Mucosa of stomach (tissue), 1 donor: ENCODE results near the gene CELA2B.

Source experiments
- H3K27me3 ChIP-seq: one replicate; pipeline ENCODE4 v1.7.0; 2013; ENCODE audit warnings: mild to moderate bottlenecking, low read length; ENCODE audit not compliant: control insufficient read depth, insufficient read depth
- H3K36me3 ChIP-seq: one replicate; pipeline ENCODE4 v1.7.0; 2013; ENCODE audit warnings: low read length; ENCODE audit not compliant: control insufficient read depth, insufficient read depth
- H3K4me1 ChIP-seq: one replicate; pipeline ENCODE4 v1.7.0; 2013; ENCODE audit warnings: mild to moderate bottlenecking, low read length; ENCODE audit not compliant: control insufficient read depth, insufficient read depth
- H3K4me3 ChIP-seq: one replicate; pipeline ENCODE4 v1.7.0; 2013; ENCODE audit warnings: low read length
- H3K9ac ChIP-seq: one replicate; pipeline ENCODE4 v1.7.0; 2013; ENCODE audit warnings: mild to moderate bottlenecking, low read length, moderate library complexity
- H3K9me3 ChIP-seq: one replicate; pipeline ENCODE4 v1.7.0; 2013; ENCODE audit warnings: mild to moderate bottlenecking, low read length, moderate library complexity; ENCODE audit not compliant: control insufficient read depth
- donor health status: Pancreatic carcinoma.

CELA2B gene

DNA sequence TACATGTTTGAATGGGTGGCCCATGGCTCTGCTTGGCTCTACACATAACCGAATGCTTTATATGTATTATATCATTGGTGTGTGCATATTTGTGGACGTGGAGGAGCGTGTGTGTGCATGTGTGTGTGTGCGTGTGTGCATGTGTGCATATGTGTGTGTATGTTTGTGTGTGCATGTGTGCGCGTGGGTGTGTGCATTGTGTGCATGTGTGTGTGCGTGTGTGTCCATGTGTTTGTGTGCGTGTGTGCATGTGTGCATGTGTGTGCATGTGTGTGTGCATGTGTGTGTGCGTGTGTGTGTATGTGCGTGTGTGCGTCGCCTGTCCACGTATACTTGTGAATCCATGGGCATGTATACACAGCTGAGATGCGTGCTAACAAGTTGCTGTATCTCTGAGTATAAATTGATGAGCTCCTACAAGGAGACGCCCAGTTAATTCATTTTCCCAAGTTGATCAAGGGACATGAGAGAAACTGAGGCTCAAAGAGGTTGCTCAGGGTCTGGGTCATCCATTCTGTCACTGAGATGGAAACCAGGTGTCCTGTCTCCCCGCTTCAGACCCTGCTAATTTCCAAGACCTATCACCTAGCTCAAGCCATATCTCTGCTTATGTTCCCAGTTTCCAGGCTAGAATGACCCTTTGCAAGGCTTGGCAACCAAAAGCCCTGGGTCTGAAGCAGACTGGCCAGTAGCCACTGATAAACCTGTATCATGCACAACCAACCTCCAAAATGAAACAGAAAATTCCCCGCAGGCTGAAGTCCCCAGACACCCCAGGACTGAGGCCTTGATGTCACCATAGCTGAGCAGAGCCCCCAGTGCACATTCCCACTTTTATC, 40.4 kb upstream of the CELA2B start:
- Histone ChIP-seq H3K36me3 (peaks cover 7% of the 10 kb centered on the region), H3K9ac (no peak overlapping the region), H3K4me3 (no peak overlapping the region), H3K27me3 (no peaks in the 10 kb centered on the region), H3K9me3 (no peaks in the 10 kb centered on the region), H3K4me1 (peaks cover 28% of the 10 kb centered on the region)

DNA sequence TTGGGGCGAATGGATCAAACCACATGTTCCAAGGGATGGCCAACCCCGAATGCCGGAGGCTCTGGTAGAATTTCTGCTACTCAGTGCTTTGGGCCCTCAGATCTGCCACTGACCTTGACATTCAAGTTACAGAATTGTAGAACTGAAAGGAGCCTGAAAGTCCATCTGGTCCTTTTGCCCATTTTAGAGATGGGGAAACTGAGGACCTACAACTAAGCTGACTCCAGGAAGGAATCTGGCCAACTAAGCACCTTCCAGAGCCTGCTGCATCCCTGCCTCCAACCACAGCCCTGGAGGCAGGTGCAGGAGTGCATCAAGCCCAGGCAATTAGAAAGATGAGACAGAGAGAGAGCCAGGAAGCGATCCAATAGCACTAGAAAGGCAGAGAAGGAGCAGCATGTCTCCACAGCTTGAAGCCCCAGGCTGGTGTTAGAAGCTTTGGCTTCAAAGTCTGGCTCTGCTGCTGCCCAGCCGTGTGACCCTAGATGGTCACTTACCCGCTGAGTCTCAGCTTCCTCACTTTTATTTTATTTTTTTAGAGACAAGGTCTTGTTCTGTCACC, 38.9 kb upstream of the CELA2B start:
- no peaks in the 10 kb centered on the region for H3K36me3 ChIP-seq
- H3K27me3 ChIP-seq, result no peaks in the 10 kb centered on the region
- no peaks in the 10 kb centered on the region for H3K9me3 ChIP-seq
- no peak overlapping the region for H3K9ac ChIP-seq
- peaks cover 15% of the 10 kb centered on the region for H3K4me1 ChIP-seq
- H3K4me3 ChIP-seq, result no peak overlapping the region

DNA sequence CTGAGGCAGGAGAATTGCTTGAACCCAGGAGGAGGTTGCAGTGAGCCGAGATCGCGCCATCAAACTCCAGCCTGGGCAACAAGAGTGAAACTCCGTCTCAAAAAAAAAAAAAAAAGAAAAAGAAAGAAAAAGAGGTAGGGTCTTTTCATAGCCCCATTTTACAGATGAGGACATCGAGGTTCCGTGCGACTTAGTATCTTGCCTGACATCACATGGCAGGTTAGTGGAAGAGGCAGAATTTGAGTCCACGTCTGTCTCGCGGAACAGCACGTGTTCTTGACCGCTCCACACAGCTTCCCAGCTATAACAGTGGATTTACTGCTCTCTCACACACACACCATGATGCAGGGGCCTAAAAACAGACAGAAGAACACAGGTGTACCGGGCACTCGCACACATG, 36.6 kb upstream of the CELA2B start:
- Histone ChIP-seq H3K4me3 (no peak overlapping the region), H3K9ac (no peak overlapping the region)

GRCh38 chr1:15440357-15440756, 35.5 kb upstream of the CELA2B start:
- Histone ChIP-seq H3K9ac (no peak overlapping the region), H3K27me3 (peaks cover 2% of the 10 kb centered on the region), H3K4me3 (no peak overlapping the region), H3K36me3 (no peaks in the 10 kb centered on the region), H3K9me3 (no peaks in the 10 kb centered on the region), H3K4me1 (no peaks in the 10 kb centered on the region)

More for the DNA sequence above, 36.6 kb upstream of the CELA2B start:
- no peaks in the 10 kb centered on the region for H3K36me3 ChIP-seq
- no peaks in the 10 kb centered on the region for H3K4me1 ChIP-seq
- H3K9me3 ChIP-seq, result no peaks in the 10 kb centered on the region
- no peaks in the 10 kb centered on the region for H3K27me3 ChIP-seq

- H3K4me3 ChIP-seq, result no peak overlapping the region
- H3K9me3 ChIP-seq, result no peaks in the 10 kb centered on the region
- no peaks in the 10 kb centered on the region for H3K4me1 ChIP-seq
- H3K27me3 ChIP-seq, result peaks cover 2% of the 10 kb centered on the region
- no peak overlapping the region for H3K9ac ChIP-seq
- H3K36me3 ChIP-seq, result no peaks in the 10 kb centered on the region
These were observed 34.7 kb upstream of the CELA2B start for GRCh38 chr1:15441247-15441646.

DNA sequence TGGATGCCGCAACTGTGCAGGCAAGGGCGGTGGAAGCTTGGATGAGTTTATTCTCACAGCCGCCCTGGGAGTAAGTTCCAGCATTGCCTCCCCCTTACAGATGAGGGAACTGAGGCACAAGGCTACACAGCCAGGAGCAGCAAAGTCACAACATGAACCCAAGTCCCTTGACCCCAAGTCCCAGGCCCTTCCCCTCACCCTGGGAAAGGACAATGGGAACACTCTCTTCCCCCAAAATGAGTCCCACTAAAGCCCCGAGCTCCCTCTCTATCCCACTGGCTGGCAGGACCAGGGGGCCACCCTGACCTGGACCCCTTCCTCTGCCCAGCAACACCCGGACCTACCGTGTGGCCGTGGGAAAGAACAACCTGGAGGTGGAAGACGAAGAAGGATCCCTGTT, 33.8 kb upstream of the CELA2B start:
- Histone ChIP-seq H3K4me1 (no peaks in the 10 kb centered on the region), H3K9ac (no peak overlapping the region), H3K27me3 (peaks cover 4% of the 10 kb centered on the region), H3K36me3 (no peaks in the 10 kb centered on the region), H3K4me3 (no peak overlapping the region), H3K9me3 (no peaks in the 10 kb centered on the region)

DNA sequence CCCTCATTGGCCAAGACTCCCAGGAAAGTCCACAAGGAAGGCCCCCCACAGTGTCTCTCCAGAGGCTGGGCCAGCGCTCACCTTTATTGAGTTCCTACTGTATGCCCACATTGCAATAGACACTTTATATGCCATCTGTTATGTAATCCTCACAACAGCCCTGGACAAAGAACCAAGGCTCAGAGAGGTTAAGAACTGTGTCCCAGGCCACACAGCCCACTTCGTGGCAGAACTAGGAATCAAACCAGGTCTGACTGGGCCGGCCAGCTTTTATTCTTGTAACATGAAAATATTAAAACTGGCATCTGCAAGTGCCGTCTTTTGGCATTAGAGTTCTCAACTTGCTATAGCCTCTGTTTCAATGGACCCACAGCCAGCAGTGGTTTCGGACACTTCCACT, 33.1 kb upstream of the CELA2B start:
- Histone ChIP-seq H3K27me3 (peaks cover 10% of the 10 kb centered on the region), H3K4me3 (no peak overlapping the region), H3K9ac (no peak overlapping the region), H3K36me3 (no peaks in the 10 kb centered on the region), H3K9me3 (no peaks in the 10 kb centered on the region), H3K4me1 (no peaks in the 10 kb centered on the region)

DNA sequence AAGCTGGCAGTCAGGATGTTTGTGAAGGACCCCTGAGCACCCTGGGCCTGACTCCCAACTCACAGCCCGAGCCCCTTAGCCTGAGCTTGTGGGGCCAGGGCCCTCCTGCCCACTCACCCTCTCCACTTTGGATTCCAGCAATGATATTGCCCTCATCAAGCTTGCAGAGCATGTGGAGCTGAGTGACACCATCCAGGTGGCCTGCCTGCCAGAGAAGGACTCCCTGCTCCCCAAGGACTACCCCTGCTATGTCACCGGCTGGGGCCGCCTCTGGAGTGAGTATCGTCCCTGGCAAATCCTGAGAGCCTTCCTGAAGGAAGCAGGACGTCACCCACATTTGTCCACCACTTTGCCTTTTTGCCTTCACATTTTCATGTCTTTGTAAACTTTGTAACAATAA, 32.6 kb upstream of the CELA2B start:
- Histone ChIP-seq H3K4me3 (no peak overlapping the region), H3K4me1 (no peaks in the 10 kb centered on the region), H3K9ac (no peak overlapping the region), H3K27me3 (peaks cover 10% of the 10 kb centered on the region), H3K36me3 (no peaks in the 10 kb centered on the region), H3K9me3 (no peaks in the 10 kb centered on the region)

DNA sequence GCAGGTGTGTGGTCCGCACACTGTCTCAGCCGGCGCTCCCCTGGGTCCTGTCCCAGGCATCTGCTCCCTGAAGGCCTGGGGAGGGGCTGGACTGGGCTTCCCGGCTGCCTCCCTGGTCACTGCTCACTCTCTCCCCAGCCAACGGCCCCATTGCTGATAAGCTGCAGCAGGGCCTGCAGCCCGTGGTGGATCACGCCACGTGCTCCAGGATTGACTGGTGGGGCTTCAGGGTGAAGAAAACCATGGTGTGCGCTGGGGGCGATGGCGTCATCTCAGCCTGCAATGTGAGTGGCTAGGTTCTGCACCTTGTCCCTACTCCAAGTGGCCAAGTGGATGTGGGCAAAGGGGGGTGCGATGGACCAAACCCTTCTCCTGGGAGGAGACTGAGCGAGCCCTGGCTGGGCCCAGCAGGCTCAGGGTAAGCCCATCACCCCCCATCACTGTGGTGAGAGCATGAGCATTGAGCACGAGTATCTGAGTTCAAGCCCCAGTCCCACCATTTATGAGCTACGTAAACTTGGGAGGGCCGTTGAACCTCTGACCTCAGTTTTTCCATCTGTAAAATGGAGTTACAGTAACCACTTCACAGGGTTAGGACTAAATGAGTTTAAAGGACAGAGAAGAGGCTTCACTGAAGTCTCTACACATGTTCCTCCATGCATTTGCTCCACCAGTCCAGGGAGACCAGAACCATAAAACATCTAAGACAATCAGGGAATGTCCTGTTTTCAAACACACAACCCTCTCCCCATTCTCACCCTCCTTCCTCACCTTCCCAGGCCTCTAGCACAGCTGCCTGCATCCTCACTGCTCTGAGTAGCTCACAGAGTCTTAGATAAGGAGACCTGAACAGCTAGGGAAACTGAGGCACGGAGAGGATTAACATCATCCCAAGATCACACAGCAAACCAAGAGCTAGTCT, 31.2 kb upstream of the CELA2B start:
- no peak overlapping the region for H3K4me3 ChIP-seq
- H3K9ac ChIP-seq, result no peak overlapping the region
- no peaks in the 10 kb centered on the region for H3K36me3 ChIP-seq
- H3K9me3 ChIP-seq, result no peaks in the 10 kb centered on the region
- peaks cover 10% of the 10 kb centered on the region for H3K27me3 ChIP-seq
- no peaks in the 10 kb centered on the region for H3K4me1 ChIP-seq

- H3K9me3 ChIP-seq, result no peaks in the 10 kb centered on the region
- H3K36me3 ChIP-seq, result no peaks in the 10 kb centered on the region
- no peaks in the 10 kb centered on the region for H3K4me1 ChIP-seq
- H3K27me3 ChIP-seq, result peaks cover 10% of the 10 kb centered on the region
- H3K9ac ChIP-seq, result no peak overlapping the region
- no peak overlapping the region for H3K4me3 ChIP-seq
These were observed 30.3 kb upstream of the CELA2B start for GRCh38 chr1:15445390-15446122.

GRCh38 chr1:15446212-15446611, 29.7 kb upstream of the CELA2B start:
- no peak overlapping the region for H3K9ac ChIP-seq
- no peak overlapping the region for H3K4me3 ChIP-seq
- H3K36me3 ChIP-seq, result no peaks in the 10 kb centered on the region
- H3K9me3 ChIP-seq, result no peaks in the 10 kb centered on the region
- H3K27me3 ChIP-seq, result peaks cover 10% of the 10 kb centered on the region
- H3K4me1 ChIP-seq, result no peaks in the 10 kb centered on the region
